AG04450 (cell line): ENCODE data around the gene BRCA1. TPM values are rescaled to one million over a fixed set of nuclear protein-coding genes. Genes with fewer than 3 reads are reported as not detected.
A peak's percentile ranks its signal among the peaks of the same experiment; 100 is the strongest.

ENCODE experiments used
- CTCF ChIA-PET: fragments of 300-600, 350-600 bp; formaldehyde crosslinking; extraction: SDS; loops from one replicate; lab custom pipeline; 2022; ENCODE audit warnings: antibody characterized with exemption, inconsistent platforms; lab: Charles Lee
- POLR2A ChIA-PET: fragments of 350-600 bp; formaldehyde crosslinking; extraction: SDS; loops from one replicate; lab custom pipeline; 2021; ENCODE audit warnings: antibody characterized with exemption, inconsistent platforms; lab: Yijun Ruan, JAX
- DNase-seq: peaks from one replicate; pipeline ENCODE4 v3.0.0-alpha.2; 2011; ENCODE audit warnings: low read depth, low spot score
- H3K27ac ChIP-seq: one replicate; pipeline ENCODE4 v1.5.1; 2012; ENCODE audit warnings: low read depth, low read length, control low read depth
- H3K27me3 ChIP-seq: one replicate; pipeline ENCODE4 v1.6.0; 2012; ENCODE audit warnings: low read length; ENCODE audit not compliant: control insufficient read depth, insufficient read depth
- H3K4me3 ChIP-seq: 2 replicates; pipeline ENCODE4 v1.5.1; 2011; ENCODE audit warnings: mild to moderate bottlenecking, low read depth, low read length, control low read depth
- H3K9me3 ChIP-seq: 2 replicates; pipeline ENCODE4 v1.5.1; 2012; ENCODE audit warnings: low read length; ENCODE audit not compliant: control insufficient read depth, insufficient read depth
- polyA plus RNA-seq: library from polyadenylated mRNA; depleted of rRNA; stranded (reverse); fragments of >200 nt; gene quantifications from 2 replicates; pipeline ENCODE4 v1.2.3, GENCODE V29; 2011
- TF ChIP-seq, protein P1 (sequence below): IDR thresholded peaks from 2 replicates; pipeline ENCODE4 v1.5.1; 2011; ENCODE audit warnings: low read depth, low read length, control low read depth, inconsistent platforms

Gene BRCA1
- polyA plus RNA-seq, 1 experiment: 8.1 TPM

DNA sequence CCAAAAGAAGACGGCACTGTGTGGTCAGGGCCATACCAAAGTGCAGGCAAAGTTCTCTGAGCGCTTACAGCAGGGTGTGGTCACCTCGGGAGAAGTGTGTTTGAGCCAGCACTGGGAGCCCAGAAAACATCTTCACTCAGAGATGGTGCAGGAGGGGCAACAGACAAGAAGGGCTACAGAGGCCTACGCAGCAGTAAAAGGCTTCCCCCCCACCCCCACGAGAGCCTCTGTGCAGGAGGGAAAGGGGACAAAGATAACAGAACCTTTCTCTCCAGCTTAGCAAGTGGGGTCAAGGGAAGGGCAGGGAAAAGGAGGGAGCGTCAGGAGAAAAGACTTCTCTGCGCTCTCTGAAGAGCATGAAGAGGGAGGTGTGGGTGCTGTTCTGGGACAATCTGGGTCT is 105.7 kb downstream of the BRCA1 start:
- TF ChIP-seq, protein P1, sequence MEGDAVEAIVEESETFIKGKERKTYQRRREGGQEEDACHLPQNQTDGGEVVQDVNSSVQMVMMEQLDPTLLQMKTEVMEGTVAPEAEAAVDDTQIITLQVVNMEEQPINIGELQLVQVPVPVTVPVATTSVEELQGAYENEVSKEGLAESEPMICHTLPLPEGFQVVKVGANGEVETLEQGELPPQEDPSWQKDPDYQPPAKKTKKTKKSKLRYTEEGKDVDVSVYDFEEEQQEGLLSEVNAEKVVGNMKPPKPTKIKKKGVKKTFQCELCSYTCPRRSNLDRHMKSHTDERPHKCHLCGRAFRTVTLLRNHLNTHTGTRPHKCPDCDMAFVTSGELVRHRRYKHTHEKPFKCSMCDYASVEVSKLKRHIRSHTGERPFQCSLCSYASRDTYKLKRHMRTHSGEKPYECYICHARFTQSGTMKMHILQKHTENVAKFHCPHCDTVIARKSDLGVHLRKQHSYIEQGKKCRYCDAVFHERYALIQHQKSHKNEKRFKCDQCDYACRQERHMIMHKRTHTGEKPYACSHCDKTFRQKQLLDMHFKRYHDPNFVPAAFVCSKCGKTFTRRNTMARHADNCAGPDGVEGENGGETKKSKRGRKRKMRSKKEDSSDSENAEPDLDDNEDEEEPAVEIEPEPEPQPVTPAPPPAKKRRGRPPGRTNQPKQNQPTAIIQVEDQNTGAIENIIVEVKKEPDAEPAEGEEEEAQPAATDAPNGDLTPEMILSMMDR: no peak
- Histone ChIP-seq H3K27me3 (no peaks in the 10 kb centered on the region), H3K27ac (no peak overlapping the region), H3K4me3 (0 out of 2 replicates have a peak overlapping the region, but pooled peaks have one; percentile 1), H3K9me3 (no peaks in the 10 kb centered on the region; the same call in 1 of the 2 replicates)
- CTCF ChIA-PET: interaction anchor here (0.6 to 1.8 kb wide), 3 partner anchors 22 to 1330 kb away, joined by 3 to 6 read pairs (median 4); partner anchors contain the start of gene RPL27
- no peak for DNase-seq
- POLR2A ChIA-PET: interaction anchor here (0.9 to 1.1 kb wide), 2 partner anchors 152 to 296 kb away, joined by 3 to 4 read pairs; partner anchors contain the start of gene NBR1

DNA sequence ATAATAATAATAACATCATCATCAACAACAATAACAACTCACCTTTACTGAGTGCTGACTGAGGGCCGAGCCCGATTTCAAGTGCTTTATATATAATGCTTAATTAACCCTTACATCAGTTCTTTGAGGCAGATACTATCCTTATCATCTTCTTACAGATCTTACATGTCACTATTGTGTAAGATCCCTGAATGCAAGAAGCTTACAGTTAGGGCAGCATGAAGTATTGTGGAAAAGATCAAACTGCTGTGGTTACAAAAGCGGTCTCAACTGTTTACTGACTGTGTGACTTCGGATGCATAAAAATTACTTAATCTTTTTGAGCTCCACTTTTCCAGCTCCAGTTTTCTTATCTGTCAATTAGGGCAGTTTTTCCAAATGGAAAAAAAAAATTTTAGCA is 106.2 kb downstream of the BRCA1 start:
- DNase-seq: no peak
- POLR2A ChIA-PET: interaction anchor here (0.9 to 1.1 kb wide), 2 partner anchors 153 to 297 kb away, joined by 3 to 4 read pairs; partner anchors contain the start of gene NBR1
- CTCF ChIA-PET: interaction anchor here (0.6 to 1.8 kb wide), 3 partner anchors 21 to 1330 kb away, joined by 3 to 6 read pairs (median 4); partner anchors contain the start of gene RPL27

DNA sequence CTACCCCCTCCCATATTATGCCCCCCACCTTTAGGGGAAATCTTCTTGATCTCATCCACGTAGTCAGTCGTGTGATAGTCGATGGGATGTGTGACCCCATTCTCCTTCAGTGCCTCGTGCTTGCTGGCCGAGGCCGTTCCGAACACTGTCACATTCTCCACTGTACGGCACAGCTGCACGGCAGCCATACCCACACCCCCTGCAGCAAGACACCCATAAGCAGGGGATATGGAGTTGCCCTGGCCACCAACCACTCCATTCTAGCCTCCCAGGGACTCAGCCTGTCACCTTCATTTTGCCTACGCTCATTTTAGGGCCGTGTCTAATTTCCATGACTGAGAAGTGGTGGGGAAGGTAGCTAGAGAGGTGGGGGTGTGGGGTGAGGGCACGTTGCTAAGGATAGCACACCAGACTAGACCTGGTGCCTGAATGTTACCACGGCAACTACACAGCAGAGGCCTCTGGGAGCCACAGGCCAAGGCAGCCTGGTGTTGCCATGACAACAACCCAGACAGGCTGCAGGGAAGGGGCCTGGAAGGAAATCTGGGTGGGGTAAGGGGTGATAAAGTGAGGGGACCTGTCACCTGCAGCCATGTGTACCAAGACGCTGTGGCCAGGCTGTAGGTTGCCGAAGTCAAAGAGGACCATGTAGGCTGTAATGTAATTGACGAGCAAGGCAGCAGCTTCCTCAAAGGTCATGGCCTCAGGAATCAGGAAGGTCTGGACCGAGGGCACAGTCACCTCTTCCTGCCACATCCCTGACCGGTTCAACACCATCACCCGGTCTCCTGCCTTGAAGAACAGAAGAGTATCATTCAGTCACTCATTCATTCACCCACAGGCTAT is 106.9 kb downstream of the BRCA1 start:
- TF ChIP-seq, protein P1: no peak
- ChIA-PET POLR2A (interaction anchor here (0.9 to 1.1 kb wide), 2 partner anchors 153 to 298 kb away, joined by 3 to 4 read pairs; partner anchors contain the start of gene NBR1), CTCF (interaction anchor here (1.0 to 1.8 kb wide), 2 partner anchors 20 to 291 kb away, joined by 3 to 6 read pairs; partner anchors contain the start of gene RPL27)
- H3K9me3 ChIP-seq: no peaks in the 10 kb centered on the region; the same call in 1 of the 2 replicates
- DNase-seq: no peak
- H3K27ac ChIP-seq: no peak overlapping the region
- no peak overlapping the region for H3K4me3 ChIP-seq
- no peaks in the 10 kb centered on the region for H3K27me3 ChIP-seq

More for the DNA sequence above, 106.2 kb downstream of the BRCA1 start:
- H3K27ac ChIP-seq: no peak overlapping the region
- H3K27me3 ChIP-seq: no peaks in the 10 kb centered on the region
- H3K4me3 ChIP-seq: no peak overlapping the region
- TF ChIP-seq, protein P1: no peak
- no peaks in the 10 kb centered on the region; the same call in 1 of the 2 replicates for H3K9me3 ChIP-seq

DNA sequence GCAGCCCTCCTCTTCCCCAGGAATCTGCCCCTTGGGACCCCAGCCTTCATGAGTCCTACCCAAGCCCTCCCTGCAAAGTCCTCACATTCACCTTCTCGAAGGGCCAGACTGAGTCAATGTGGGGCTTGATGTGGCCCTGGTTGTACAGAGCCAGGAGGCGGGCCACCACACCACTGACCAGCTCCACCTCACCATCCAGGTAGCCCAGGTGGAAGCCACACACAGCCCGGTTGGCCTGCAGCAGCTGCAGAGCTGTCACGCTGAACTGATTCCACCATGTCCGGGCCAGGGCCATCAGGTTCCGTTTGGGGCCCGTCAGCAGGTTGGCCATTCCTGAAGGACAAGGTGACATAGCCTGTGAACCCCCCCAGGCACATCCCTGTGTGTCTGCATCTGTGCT is 108.9 kb downstream of the BRCA1 start:
- TF ChIP-seq, protein P1: no peak
- Histone ChIP-seq H3K27ac (no peak overlapping the region), H3K9me3 (no peaks in the 10 kb centered on the region), H3K27me3 (no peaks in the 10 kb centered on the region), H3K4me3 (no peak overlapping the region)
- ChIA-PET CTCF (no interaction called here), POLR2A (no interaction called here)
- no peak for DNase-seq

DNA sequence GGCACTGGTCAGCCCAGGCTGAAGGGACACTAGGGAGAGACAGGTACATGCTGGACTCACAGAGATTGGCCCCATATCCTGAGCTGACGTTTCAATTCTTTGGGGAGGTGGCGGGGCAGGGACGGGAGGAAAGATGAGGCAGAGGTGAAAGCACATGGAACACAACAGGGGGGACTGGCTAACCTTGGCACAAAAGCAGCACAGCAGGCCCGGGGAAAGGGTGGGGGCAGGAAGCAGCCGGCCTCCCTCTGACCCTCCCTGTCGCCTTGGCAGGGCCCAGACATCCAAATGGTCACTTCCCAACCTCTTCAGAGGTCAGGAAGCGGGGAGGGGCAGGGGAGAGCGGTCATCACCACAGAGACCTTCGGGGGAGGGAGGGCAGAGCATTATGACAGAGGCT is 109.6 kb downstream of the BRCA1 start:
- no peak overlapping the region for H3K4me3 ChIP-seq
- no peaks in the 10 kb centered on the region for H3K27me3 ChIP-seq
- ChIA-PET POLR2A (interaction anchor here (0.6 to 1.0 kb wide), 4 partner anchors 11 to 300 kb away, joined by 3 to 6 read pairs (median 4); partner anchors contain the start of gene RPL27), CTCF (interaction anchor here (1.7 kb wide), 1 partner anchor 18 kb away, joined by 5 read pairs; the partner anchor contains the start of gene RPL27)
- DNase-seq: no peak
- H3K9me3 ChIP-seq: no peaks in the 10 kb centered on the region
- TF ChIP-seq, protein P1: no peak
- H3K27ac ChIP-seq: no peak overlapping the region
